OCI-LY1 (cell line): ENCODE results near the gene PSMA3.

ENCODE experiments used
- H2AFZ ChIP-seq: fragments of 200-600 bp; sonication (generic), shearing (Covaris generic); 2 replicates; pipeline ENCODE4 v1.6.0; 2014; ENCODE audit warnings: antibody characterized with exemption, mild to moderate bottlenecking, low read length
- H3F3A ChIP-seq: fragments of 200-600 bp; sonication (generic), shearing (Covaris generic); 2 replicates; pipeline ENCODE4 v1.6.0; 2014; ENCODE audit warnings: mild to moderate bottlenecking, antibody characterized with exemption, low read length, moderate library complexity; ENCODE audit not compliant: insufficient read depth
- H3K27ac ChIP-seq: fragments of 200-600 bp; sonication (generic); 2 replicates; pipeline ENCODE4 v1.5.1; 2014; ENCODE audit warnings: low read length, mixed run types, mild to moderate bottlenecking, low read depth; ENCODE audit not compliant: poor library complexity, severe bottlenecking
- H3K27me3 ChIP-seq: fragments of 200-600 bp; sonication (generic); 2 replicates; pipeline ENCODE4 v1.6.0; 2014; ENCODE audit warnings: antibody characterized with exemption, mild to moderate bottlenecking, low read length, moderate library complexity; ENCODE audit not compliant: insufficient read depth
- H3K36me3 ChIP-seq: fragments of 200-600 bp; sonication (generic); 2 replicates; pipeline ENCODE4 v1.6.1; 2014; ENCODE audit warnings: mild to moderate bottlenecking, antibody characterized with exemption, low read length, moderate library complexity, mixed read lengths; ENCODE audit not compliant: insufficient read depth
- H3K4me1 ChIP-seq: fragments of 200-600 bp; sonication (generic); 2 replicates; pipeline ENCODE4 v1.5.1; 2014; ENCODE audit warnings: mild to moderate bottlenecking, low read length, moderate library complexity; ENCODE audit not compliant: insufficient read depth, severe bottlenecking
- H3K4me2 ChIP-seq: fragments of 200-600 bp; sonication (generic), shearing (Covaris generic); 2 replicates; pipeline ENCODE4 v1.6.1; 2014; ENCODE audit warnings: low read length
- H3K4me3 ChIP-seq: fragments of 200-600 bp; sonication (generic); 2 replicates; pipeline ENCODE4 v1.5.1; 2014; ENCODE audit warnings: low read length, low read depth, mild to moderate bottlenecking, mixed read lengths; ENCODE audit not compliant: poor library complexity, severe bottlenecking
- H3K79me2 ChIP-seq: fragments of 200-600 bp; shearing (Covaris generic); 2 replicates; pipeline ENCODE4 v1.6.1; 2016; ENCODE audit warnings: mixed run types, low read length, mixed read lengths; ENCODE audit not compliant: insufficient read depth
- H3K9ac ChIP-seq: fragments of 200-600 bp; sonication (generic), shearing (Covaris generic); 2 replicates; pipeline ENCODE4 v1.6.1; 2014; ENCODE audit warnings: mild to moderate bottlenecking, low read length, mixed read lengths
- H3K9me2 ChIP-seq: fragments of 200-600 bp; sonication (generic), shearing (Covaris generic); 2 replicates; pipeline ENCODE4 v1.6.1; 2014; ENCODE audit warnings: low read depth, mild to moderate bottlenecking, low read length, mixed read lengths
- H3K9me3 ChIP-seq: fragments of 200-600 bp; shearing (Covaris generic); 2 replicates; pipeline ENCODE4 v1.6.1; 2014; ENCODE audit warnings: low read length, mixed read lengths
- H4K20me1 ChIP-seq: fragments of 200-600 bp; sonication (generic), shearing (Covaris generic); 2 replicates; pipeline ENCODE4 v1.6.0; 2016; ENCODE audit warnings: mild to moderate bottlenecking, low read length; ENCODE audit not compliant: insufficient read depth
- CTCF ChIP-seq: fragments of 200-600 bp; sonication (generic), shearing (Covaris generic); IDR thresholded peaks from 2 replicates; pipeline ENCODE4 v1.5.1; 2017; ENCODE audit warnings: mild to moderate bottlenecking, antibody characterized with exemption, low read length, moderate library complexity, mixed read lengths
- EZH2 ChIP-seq: fragments of 200-600 bp; sonication (generic), shearing (Covaris generic); IDR thresholded peaks from 2 replicates; pipeline ENCODE4 v1.8.0; 2017; ENCODE audit warnings: borderline replicate concordance, mixed run types, mild to moderate bottlenecking, antibody characterized with exemption, low read length, moderate library complexity, mixed read lengths

Gene PSMA3

GRCh38 chr14:58215191-58215914 lies 29.3 kb upstream of the PSMA3 start:
- no peak overlapping the region for H3K9ac ChIP-seq
- no peaks in the 10 kb centered on the region for H3F3A ChIP-seq
- no peak overlapping the region for H2AFZ ChIP-seq
- TF ChIP-seq EZH2 (no peak), CTCF (no peak)
- no peak overlapping the region for H3K4me2 ChIP-seq
- no peaks in the 10 kb centered on the region for H3K79me2 ChIP-seq
- H4K20me1 ChIP-seq, result no peaks in the 10 kb centered on the region
- no peak overlapping the region for H3K27ac ChIP-seq
- H3K9me2 ChIP-seq, result no peaks in the 10 kb centered on the region
- H3K36me3 ChIP-seq, result peaks cover 43% of the 10 kb centered on the region
- no peak overlapping the region for H3K4me3 ChIP-seq
- H3K27me3 ChIP-seq, result no peaks in the 10 kb centered on the region
- H3K4me1 ChIP-seq, result no peaks in the 10 kb centered on the region
- H3K9me3 ChIP-seq, result no peaks in the 10 kb centered on the region

GRCh38 chr14:58216544-58216943 lies 28.1 kb upstream of the PSMA3 start:
- no peaks in the 10 kb centered on the region for H3F3A ChIP-seq
- no peaks in the 10 kb centered on the region for H3K9me2 ChIP-seq
- TF ChIP-seq CTCF, result no peak
- no peak for TF ChIP-seq EZH2
- no peak overlapping the region for H3K4me3 ChIP-seq
- H3K27ac ChIP-seq, result no peak overlapping the region
- no peaks in the 10 kb centered on the region for H3K4me1 ChIP-seq
- no peak overlapping the region for H3K4me2 ChIP-seq
- H3K36me3 ChIP-seq, result peaks cover 44% of the 10 kb centered on the region
- H3K27me3 ChIP-seq, result no peaks in the 10 kb centered on the region
- no peak overlapping the region for H3K9ac ChIP-seq
- H4K20me1 ChIP-seq, result no peaks in the 10 kb centered on the region
- no peaks in the 10 kb centered on the region for H3K9me3 ChIP-seq
- H3K79me2 ChIP-seq, result no peaks in the 10 kb centered on the region
- no peak overlapping the region for H2AFZ ChIP-seq

GRCh38 chr14:58227096-58227819 lies 17.4 kb upstream of the PSMA3 start:
- H3K4me3 ChIP-seq, result no peak overlapping the region
- no peak overlapping the region for H3K4me2 ChIP-seq
- H2AFZ ChIP-seq, result no peak overlapping the region
- no peaks in the 10 kb centered on the region for H3K9me2 ChIP-seq
- H3K9me3 ChIP-seq, result no peaks in the 10 kb centered on the region
- H3K4me1 ChIP-seq, result no peaks in the 10 kb centered on the region
- no peak overlapping the region for H3K9ac ChIP-seq
- no peaks in the 10 kb centered on the region for H4K20me1 ChIP-seq
- no peaks in the 10 kb centered on the region for H3K27me3 ChIP-seq
- no peaks in the 10 kb centered on the region for H3K79me2 ChIP-seq
- H3K36me3 ChIP-seq, result peaks cover 22% of the 10 kb centered on the region
- no peak overlapping the region for H3K27ac ChIP-seq
- H3F3A ChIP-seq, result no peaks in the 10 kb centered on the region
- no peak for TF ChIP-seq EZH2
- TF ChIP-seq CTCF, result no peak
